H1 (cell line): Measurements from ENCODE around the gene LMBR1. TPM values are rescaled to one million over a fixed set of nuclear protein-coding genes. Genes with fewer than 3 reads are reported as not detected.

Experiments used
- CTCF ChIA-PET: fragments of 300-600 bp; sonication (Branson Sonifier 250); formaldehyde crosslinking; loops from one replicate; lab custom pipeline; 2021; ENCODE audit not compliant: partially characterized antibody; lab: Charles Lee
- POLR2A ChIA-PET: fragments of 300-600 bp; sonication (Branson Sonifier 250); formaldehyde crosslinking; loops from one replicate; lab custom pipeline; 2021; ENCODE audit warnings: inconsistent platforms; ENCODE audit not compliant: partially characterized antibody; lab: Charles Lee
- DNase-seq, 2 experiments: peaks; one replicate each; pipeline versions ENCODE4 v3.0.0 to v3.0.0-alpha.2; 2010 to 2022; ENCODE audit warnings: low spot score in 2 of 2, low read depth in 1 of 2, mixed read lengths in 1 of 2
- FAIRE-seq: peaks from 2 replicates; lab custom pipeline; 2011; peaks lifted over from hg19 to GRCh38; lab: Jason Lieb, UNC
- H2AFZ ChIP-seq: 2 replicates; pipeline ENCODE4 v1.8.1; 2012; ENCODE audit warnings: low read length, inconsistent platforms
- H2AK5ac ChIP-seq: 2 replicates; pipeline ENCODE4 v1.6.1; 2013; ENCODE audit warnings: low read depth, low read length
- H2BK120ac ChIP-seq: replicated peaks from 2 replicates; pipeline ENCODE3; 2013; ENCODE audit warnings: low read depth, low read length, inconsistent platforms
- H2BK12ac ChIP-seq: 2 replicates; pipeline ENCODE4 v1.6.1; 2013; ENCODE audit warnings: low read depth, low read length
- H2BK15ac ChIP-seq: 2 replicates; pipeline ENCODE4 v1.6.1; 2013; ENCODE audit warnings: low read length
- H2BK20ac ChIP-seq: 2 replicates; pipeline ENCODE4 v1.6.1; 2013; ENCODE audit warnings: low read length
- H2BK5ac ChIP-seq: 2 replicates; pipeline ENCODE4 v1.6.1; 2013; ENCODE audit warnings: low read depth, low read length
- H3K14ac ChIP-seq: 2 replicates; pipeline ENCODE4 v1.6.1; 2013; ENCODE audit warnings: inconsistent platforms; ENCODE audit not compliant: insufficient read length
- H3K18ac ChIP-seq: 2 replicates; pipeline ENCODE4 v1.6.1; 2013; ENCODE audit warnings: low read length; ENCODE audit errors: extremely low read depth
- H3K23ac ChIP-seq: 2 replicates; pipeline ENCODE4 v1.6.1; 2013; ENCODE audit warnings: inconsistent platforms; ENCODE audit not compliant: insufficient read length
- H3K23me2 ChIP-seq: 2 replicates; pipeline ENCODE4 v1.6.1; 2013; ENCODE audit warnings: low read depth, low read length
- H3K27ac ChIP-seq: 2 replicates; pipeline ENCODE4 v1.6.1; 2011; ENCODE audit warnings: low read depth, low read length, inconsistent platforms
- H3K27me3 ChIP-seq, 4 experiments: replicated peaks in 1 of 4; 1 replicate in 1 of 4; 2 replicates in 3 of 4; pipeline versions ENCODE4 v1.6.1 to v1.8.1; 2011 to 2013; ENCODE audit warnings: low read length in 3 of 4, mild to moderate bottlenecking in 3 of 4, inconsistent platforms in 2 of 4, mixed read lengths in 2 of 4, moderate library complexity in 1 of 4; ENCODE audit not compliant: control insufficient read depth in 3 of 4, insufficient read depth in 3 of 4; ENCODE audit errors: extremely low read depth in 1 of 4
- H3K36me3 ChIP-seq, 4 experiments: 2 replicates each; pipeline versions ENCODE4 v1.6.1 to v1.8.1; 2011 to 2013; ENCODE audit warnings: mild to moderate bottlenecking in 4 of 4, low read length in 3 of 4, moderate library complexity in 2 of 4, control low read depth in 1 of 4, inconsistent platforms in 1 of 4; ENCODE audit not compliant: insufficient read depth in 4 of 4, control insufficient read depth in 2 of 4
- H3K4ac ChIP-seq: replicated peaks from 2 replicates; pipeline ENCODE3; 2013; ENCODE audit warnings: low read length, low read depth, mixed read lengths, inconsistent platforms; ENCODE audit not compliant: insufficient read length
- H3K4me1 ChIP-seq, 4 experiments: replicated peaks in 1 of 4; 1 replicate in 1 of 4; 2 replicates in 3 of 4; pipeline versions ENCODE4 v1.6.1 to v1.8.1; 2011 to 2013; ENCODE audit warnings: low read length in 3 of 4, inconsistent platforms in 2 of 4, mixed read lengths in 1 of 4; ENCODE audit not compliant: insufficient read depth in 4 of 4, control insufficient read depth in 3 of 4
- H3K4me2 ChIP-seq, 2 experiments: 2 replicates each; pipeline versions ENCODE4 v1.6.1 to v1.8.1; 2011 to 2013; ENCODE audit warnings: low read depth in 2 of 2, low read length in 2 of 2, control low read depth in 1 of 2, inconsistent platforms in 1 of 2, mild to moderate bottlenecking in 1 of 2; ENCODE audit not compliant: insufficient read depth in 1 of 2
- H3K4me3 ChIP-seq, 4 experiments: fragments of 200-600, 300-600 bp in 1 of 4; sonication (generic), shearing (Covaris generic), sonication (Bioruptor Twin) in 1 of 4; 2 replicates each; pipeline versions ENCODE4 v1.5.1 to v1.8.1; 2011 to 2016; ENCODE audit warnings: low read length in 4 of 4, low read depth in 3 of 4, control low read depth in 2 of 4, inconsistent platforms in 2 of 4, mild to moderate bottlenecking in 2 of 4, mixed read lengths in 1 of 4, moderate library complexity in 1 of 4; ENCODE audit not compliant: insufficient read depth in 2 of 4; ENCODE audit errors: extremely low read depth in 1 of 4
- H3K56ac ChIP-seq: replicated peaks from 2 replicates; pipeline ENCODE3; 2013; ENCODE audit warnings: low read depth, mild to moderate bottlenecking, mixed read lengths, low read length, inconsistent platforms; ENCODE audit not compliant: insufficient read length
- H3K79me1 ChIP-seq: 2 replicates; pipeline ENCODE4 v1.6.1; 2013; ENCODE audit warnings: low read depth, low read length, control low read depth
- H3K79me2 ChIP-seq, 2 experiments: 2 replicates each; pipeline versions ENCODE4 v1.6.1 to v1.8.1; 2012 to 2013; ENCODE audit warnings: low read length in 2 of 2, mild to moderate bottlenecking in 2 of 2, inconsistent platforms in 1 of 2; ENCODE audit not compliant: insufficient read depth in 2 of 2, control insufficient read depth in 1 of 2
- H3K9ac ChIP-seq, 4 experiments: replicated peaks in 1 of 4; 1 replicate in 1 of 4; 2 replicates in 3 of 4; pipeline versions ENCODE4 v1.6.1 to v1.8.1; 2011 to 2013; ENCODE audit warnings: low read depth in 3 of 4, low read length in 3 of 4, control low read depth in 2 of 4, mild to moderate bottlenecking in 2 of 4, moderate library complexity in 2 of 4, inconsistent platforms in 1 of 4; ENCODE audit errors: extremely low read depth in 1 of 4
- H3K9me3 ChIP-seq, 2 experiments: 2 replicates each; pipeline versions ENCODE4 v1.6.1 to v1.8.1; 2012 to 2013; ENCODE audit warnings: mild to moderate bottlenecking in 2 of 2, moderate library complexity in 2 of 2, control low read depth in 1 of 2, inconsistent platforms in 1 of 2, low read depth in 1 of 2, low read length in 1 of 2, mixed read lengths in 1 of 2; ENCODE audit not compliant: insufficient read depth in 2 of 2
- H4K20me1 ChIP-seq, 2 experiments: replicated peaks in 1 of 2; 2 replicates each; pipeline versions ENCODE3 to v1.8.1; 2011 to 2013; ENCODE audit warnings: inconsistent platforms in 2 of 2, low read length in 2 of 2, mild to moderate bottlenecking in 1 of 2; ENCODE audit not compliant: insufficient read depth in 2 of 2, control insufficient read depth in 1 of 2
- H4K5ac ChIP-seq: 2 replicates; pipeline ENCODE4 v1.6.1; 2013; ENCODE audit warnings: low read length, low read depth, mixed read lengths, inconsistent platforms; ENCODE audit not compliant: insufficient read length
- H4K8ac ChIP-seq: 2 replicates; pipeline ENCODE4 v1.8.0; 2013; ENCODE audit warnings: mild to moderate bottlenecking, moderate library complexity, low read length, inconsistent platforms; ENCODE audit not compliant: insufficient read depth; ENCODE audit errors: extremely low read depth
- H4K91ac ChIP-seq: replicated peaks from 2 replicates; pipeline ENCODE3; 2013; ENCODE audit warnings: low read length, mixed read lengths, inconsistent platforms; ENCODE audit not compliant: insufficient read length
- CBX5 ChIP-seq: fragments of 300-800, 300-1000 bp; sonication (generic); IDR thresholded peaks from 2 replicates; pipeline ENCODE4 v1.7.1; 2016; ENCODE audit warnings: antibody characterized with exemption, low read length, low read depth
- HDAC2 ChIP-seq, 2 experiments: fragments of 300-600 bp in 1 of 2; sonication (generic) in 1 of 2; IDR thresholded peaks; 2 replicates each; pipeline ENCODE4 v1.6.1; 2011 to 2012; ENCODE audit warnings: low read depth in 2 of 2, low read length in 2 of 2, mild to moderate bottlenecking in 2 of 2, moderate library complexity in 2 of 2, borderline replicate concordance in 1 of 2, inconsistent platforms in 1 of 2
- JUN ChIP-seq: IDR thresholded peaks from 2 replicates; pipeline ENCODE4 v1.6.1; 2011; ENCODE audit warnings: low read depth, mild to moderate bottlenecking, improper control_type of control experiment, low read length
- POLR2AphosphoS5 ChIP-seq: IDR thresholded peaks from 2 replicates; pipeline ENCODE4 v1.6.1; 2011; ENCODE audit warnings: low read depth, low read length
- RXRA ChIP-seq: IDR thresholded peaks from 2 replicates; pipeline ENCODE4 v1.6.1; 2011; ENCODE audit warnings: low read depth, mild to moderate bottlenecking, low read length, moderate library complexity; ENCODE audit not compliant: insufficient read depth
- TCF12 ChIP-seq: IDR thresholded peaks from 2 replicates; pipeline ENCODE4 v1.6.1; 2011; ENCODE audit warnings: low read depth, mild to moderate bottlenecking, low read length
- WGBS, 2 experiments: shearing (Covaris generic) in 1 of 2; methylation state at CpG; one replicate each; pipeline versions ENCODE4 v1.1.6 to v1.1.7; 2013 to 2015; ENCODE audit warnings: low lambda C conversion rate in 2 of 2, mixed read lengths in 2 of 2, inconsistent platforms in 1 of 2, low coverage in 1 of 2, missing lambda C conversion rate in 1 of 2; ENCODE audit not compliant: insufficient replicate concordance in 2 of 2, insufficient coverage in 1 of 2, insufficient read length in 1 of 2; ENCODE audit errors: extremely low coverage in 1 of 2, missing lambda C conversion rate in 1 of 2; 5-methylcytosine and 5-hydroxymethylcytosine counted together
- polyA plus RNA-seq, 7 experiments: library from polyadenylated mRNA; depleted of rRNA in 3 of 7; stranded (reverse) in 5 of 7; unstranded in 2 of 7; fragments of >200 nt in 5 of 7; fragments of 200-250 nt in 2 of 7; gene quantifications; 1 replicate in 5 of 7; 2 replicates in 1 of 7; 4 replicates in 1 of 7; pipeline versions ENCODE4 v1.2.1 to v1.2.3, GENCODE V29; 2011 to 2013; ENCODE audit warnings: missing spikeins in 2 of 7, mixed read lengths in 2 of 7
- total RNA-seq: library from RNA; stranded (reverse); fragmentation: NEBNext Ultra II Directional; extraction: Animal tissue kit (Norgen Biotek cat#: 25700); gene quantifications from 2 replicates; pipeline ENCODE4 v1.2.1, GENCODE V29; 2021

The LMBR1 gene
- total and polyA plus RNA-seq, 2 of the 8 experiments (the other 6 are each of a cell fraction or from before 2014, with no cell fraction given) = 15.1 to 70.4 TPM

GRCh38 chr7:156896388-156897022 is 3.5 kb upstream of the LMBR1 start:
- Histone ChIP-seq H3K23me2 (0 out of 2 replicates have a peak, but pooled peaks cover 3% of the 10 kb centered on the region), H3K14ac (no peak overlapping the region), H2AK5ac (no peak overlapping the region), H3K79me2 (peaks cover under 1 to 6% of the 10 kb centered on the region in 2 experiments; a peak in 3 of 4 replicates), H4K8ac (no peak overlapping the region), H3K36me3 (no peaks in the 10 kb centered on the region), H2BK20ac (no peak overlapping the region), H3K27ac (no peak overlapping the region), H3K9me3 (no peaks in the 10 kb centered on the region), H2AFZ (no peak overlapping the region), H2BK15ac (no peak overlapping the region), H3K4ac (no peak overlapping the region), H3K4me3 (no peak overlapping the region), H3K27me3 (no peaks in the 10 kb centered on the region), H2BK5ac (no peak overlapping the region), H3K9ac (no peak overlapping the region), H4K5ac (no peak overlapping the region), H3K79me1 (no peaks in the 10 kb centered on the region), H3K56ac (no peak overlapping the region), H3K4me1 (peaks cover 0 to under 1% (median 0%) of the 10 kb centered on the region in 4 experiments; a peak in 2 of 7 replicates), H2BK12ac (no peak overlapping the region), H4K91ac (no peak overlapping the region), H3K18ac (no peak overlapping the region), H4K20me1 (no peaks in the 10 kb centered on the region), H3K23ac (no peak overlapping the region), H3K4me2 (no peak overlapping the region), H2BK120ac (no peak overlapping the region)
- no peak for DNase-seq
- no peak for TF ChIP-seq TCF12
- TF ChIP-seq JUN = no peak
- TF ChIP-seq HDAC2 (IDR thresholded peaks at IDR 0.05; ENCODE audit: borderline replicate concordance in 1 of 2, low read depth in 2 of 2, low read length in 2 of 2) = no peak
- no peak for TF ChIP-seq POLR2AphosphoS5
- no peak for TF ChIP-seq CBX5
- TF ChIP-seq RXRA = no peak
- POLR2A ChIA-PET = interaction anchor here (0.8 kb wide), 1 partner anchor 9 kb away, joined by 3 read pairs; no protein-coding TSS in a partner anchor
- 79% methylated on average over 4 of the region's 5 CpGs; no CpG with 5 or more reads in 1 of the 2 experiments for WGBS, 2 experiments
- FAIRE-seq = no peak
- CTCF ChIA-PET = no interaction called here
